Measurements from ENCODE around the gene LPXN. TPM values are rescaled to one million over a fixed set of nuclear protein-coding genes. Genes with fewer than 3 reads are reported as not detected.

LPXN gene
- total and polyA plus RNA-seq, 8 donors = 5.3 to 18.7 (median 5.9) TPM; not detected in 1

GRCh38 chr11:58561394-58562098 lies 14.1 kb downstream of the LPXN start:
- intact Hi-C loops (cut with DNase I; ENCODE audit: low total_unique reads) = no loop called here
- WGBS, 5 donors = 27 to 48% (median 40%) methylated on average over 2 of the region's 2 CpGs

GRCh38 chr11:58560842-58561241 lies 14.8 kb downstream of the LPXN start:
- Histone ChIP-seq H3K27me3 (no peaks in the 10 kb centered on the region), H3K27ac (no peak overlapping the region), H3K4me1 (peaks cover 0 to 22% (median 14%) of the 10 kb centered on the region in 4 donors), H3K9me3 (no peaks in the 10 kb centered on the region), H3K4me3 (no peak overlapping the region), H3K36me3 (peaks cover 0 to 43% (median 29%) of the 10 kb centered on the region in 4 donors)
- TF ChIP-seq POLR2A (IDR thresholded peaks at IDR 0.05) (no peak), POLR2AphosphoS5 (IDR thresholded peaks at IDR 0.05) (no peak), CTCF (IDR thresholded peaks at IDR 0.05) (no peak), EP300 (IDR thresholded peaks at IDR 0.05) (no peak)
- intact Hi-C loops (cut with DNase I; ENCODE audit: low total_unique reads) = no loop called here
- WGBS, 5 donors = 12 to 64% (median 33%) methylated on average over 2 of the region's 2 CpGs
- no peak for DNase-seq

More at GRCh38 chr11:58561394-58562098, 14.1 kb downstream of the LPXN start:
- Histone ChIP-seq H3K4me1 (peaks cover 0 to 22% (median 14%) of the 10 kb centered on the region in 4 donors), H3K36me3 (peaks cover 0 to 44% (median 32%) of the 10 kb centered on the region in 4 donors), H3K9me3 (no peaks in the 10 kb centered on the region), H3K27ac (no peak overlapping the region), H3K4me3 (no peak overlapping the region), H3K27me3 (no peaks in the 10 kb centered on the region)
- TF ChIP-seq POLR2AphosphoS5 (IDR thresholded peaks at IDR 0.05) (no peak), POLR2A (IDR thresholded peaks at IDR 0.05) (no peak), EP300 (IDR thresholded peaks at IDR 0.05) (no peak), CTCF (IDR thresholded peaks at IDR 0.05) (no peak)
- peak in 1 of 2 donors; percentile 5 for DNase-seq

- no peak overlapping the region for H3K27ac ChIP-seq
- H3K4me1 ChIP-seq = no peaks in the 10 kb centered on the region
- 93 to 97% (median 96%) methylated on average over 7 of the region's 7 CpGs for WGBS, 5 donors
- H3K4me3 ChIP-seq = no peak overlapping the region
- no peak for DNase-seq
- peaks cover 45 to 100% (median 100%) of the 10 kb centered on the region in 4 donors for H3K36me3 ChIP-seq
- no peaks in the 10 kb centered on the region for H3K9me3 ChIP-seq
- H3K27me3 ChIP-seq = no peaks in the 10 kb centered on the region
- no peak for TF ChIP-seq CTCF (IDR thresholded peaks at IDR 0.05)
- no peak for TF ChIP-seq EP300 (IDR thresholded peaks at IDR 0.05)
- TF ChIP-seq POLR2AphosphoS5 (IDR thresholded peaks at IDR 0.05) = no peak
- no peak for TF ChIP-seq POLR2A (IDR thresholded peaks at IDR 0.05)
- intact Hi-C loops (cut with DNase I; ENCODE audit: low total_unique reads) = no loop called here
Measured at GRCh38 chr11:58549644-58550043, 26.0 kb downstream of the LPXN start.

GRCh38 chr11:58546841-58547240 lies 28.8 kb downstream of the LPXN start:
- TF ChIP-seq CTCF (IDR thresholded peaks at IDR 0.05) = no peak
- TF ChIP-seq POLR2AphosphoS5 (IDR thresholded peaks at IDR 0.05) = no peak
- TF ChIP-seq EP300 (IDR thresholded peaks at IDR 0.05) = no peak
- TF ChIP-seq POLR2A (IDR thresholded peaks at IDR 0.05) = no peak
- H3K4me1 ChIP-seq = no peaks in the 10 kb centered on the region
- no peak overlapping the region for H3K27ac ChIP-seq
- H3K4me3 ChIP-seq = no peak overlapping the region
- peaks cover 34 to 95% (median 88%) of the 10 kb centered on the region in 4 donors for H3K36me3 ChIP-seq
- no peaks in the 10 kb centered on the region for H3K27me3 ChIP-seq
- H3K9me3 ChIP-seq = no peaks in the 10 kb centered on the region
- 71 to 91% (median 88%) methylated on average over 1 of the region's 1 CpG for WGBS, 5 donors
- no peak for DNase-seq
- intact Hi-C loops (cut with DNase I; ENCODE audit: low total_unique reads) = no loop called here

Measured in stomach (tissue), 9 donors.